H1 (cell line): ENCODE results near the gene NAA50. TPM values are rescaled to one million over a fixed set of nuclear protein-coding genes. Genes with fewer than 3 reads are reported as not detected.

Experiments
- CTCF ChIA-PET: fragments of 300-600 bp; sonication (Branson Sonifier 250); formaldehyde crosslinking; loops from one replicate; lab custom pipeline; 2021; ENCODE audit not compliant: partially characterized antibody; lab: Charles Lee
- POLR2A ChIA-PET: fragments of 300-600 bp; sonication (Branson Sonifier 250); formaldehyde crosslinking; loops from one replicate; lab custom pipeline; 2021; ENCODE audit warnings: inconsistent platforms; ENCODE audit not compliant: partially characterized antibody; lab: Charles Lee
- DNase-seq, 2 experiments: peaks; one replicate each; pipeline versions ENCODE4 v3.0.0 to v3.0.0-alpha.2; 2010 to 2022; ENCODE audit warnings: low spot score in 2 of 2, low read depth in 1 of 2, mixed read lengths in 1 of 2
- FAIRE-seq: peaks from 2 replicates; lab custom pipeline; 2011; peaks lifted over from hg19 to GRCh38; lab: Jason Lieb, UNC
- H2AFZ ChIP-seq: 2 replicates; pipeline ENCODE4 v1.8.1; 2012; ENCODE audit warnings: low read length, inconsistent platforms
- H2AK5ac ChIP-seq: 2 replicates; pipeline ENCODE4 v1.6.1; 2013; ENCODE audit warnings: low read depth, low read length
- H2BK120ac ChIP-seq: replicated peaks from 2 replicates; pipeline ENCODE3; 2013; ENCODE audit warnings: low read depth, low read length, inconsistent platforms
- H2BK12ac ChIP-seq: 2 replicates; pipeline ENCODE4 v1.6.1; 2013; ENCODE audit warnings: low read depth, low read length
- H2BK15ac ChIP-seq: 2 replicates; pipeline ENCODE4 v1.6.1; 2013; ENCODE audit warnings: low read length
- H2BK20ac ChIP-seq: 2 replicates; pipeline ENCODE4 v1.6.1; 2013; ENCODE audit warnings: low read length
- H2BK5ac ChIP-seq: 2 replicates; pipeline ENCODE4 v1.6.1; 2013; ENCODE audit warnings: low read depth, low read length
- H3K14ac ChIP-seq: 2 replicates; pipeline ENCODE4 v1.6.1; 2013; ENCODE audit warnings: inconsistent platforms; ENCODE audit not compliant: insufficient read length
- H3K18ac ChIP-seq: 2 replicates; pipeline ENCODE4 v1.6.1; 2013; ENCODE audit warnings: low read length; ENCODE audit errors: extremely low read depth
- H3K23ac ChIP-seq: 2 replicates; pipeline ENCODE4 v1.6.1; 2013; ENCODE audit warnings: inconsistent platforms; ENCODE audit not compliant: insufficient read length
- H3K23me2 ChIP-seq: 2 replicates; pipeline ENCODE4 v1.6.1; 2013; ENCODE audit warnings: low read depth, low read length
- H3K27ac ChIP-seq: 2 replicates; pipeline ENCODE4 v1.6.1; 2011; ENCODE audit warnings: low read depth, low read length, inconsistent platforms
- H3K27me3 ChIP-seq, 4 experiments: replicated peaks in 1 of 4; 1 replicate in 1 of 4; 2 replicates in 3 of 4; pipeline versions ENCODE4 v1.6.1 to v1.8.1; 2011 to 2013; ENCODE audit warnings: low read length in 3 of 4, mild to moderate bottlenecking in 3 of 4, inconsistent platforms in 2 of 4, mixed read lengths in 2 of 4, moderate library complexity in 1 of 4; ENCODE audit not compliant: control insufficient read depth in 3 of 4, insufficient read depth in 3 of 4; ENCODE audit errors: extremely low read depth in 1 of 4
- H3K36me3 ChIP-seq, 4 experiments: 2 replicates each; pipeline versions ENCODE4 v1.6.1 to v1.8.1; 2011 to 2013; ENCODE audit warnings: mild to moderate bottlenecking in 4 of 4, low read length in 3 of 4, moderate library complexity in 2 of 4, control low read depth in 1 of 4, inconsistent platforms in 1 of 4; ENCODE audit not compliant: insufficient read depth in 4 of 4, control insufficient read depth in 2 of 4
- H3K4ac ChIP-seq: replicated peaks from 2 replicates; pipeline ENCODE3; 2013; ENCODE audit warnings: low read length, low read depth, mixed read lengths, inconsistent platforms; ENCODE audit not compliant: insufficient read length
- H3K4me1 ChIP-seq, 4 experiments: replicated peaks in 1 of 4; 1 replicate in 1 of 4; 2 replicates in 3 of 4; pipeline versions ENCODE4 v1.6.1 to v1.8.1; 2011 to 2013; ENCODE audit warnings: low read length in 3 of 4, inconsistent platforms in 2 of 4, mixed read lengths in 1 of 4; ENCODE audit not compliant: insufficient read depth in 4 of 4, control insufficient read depth in 3 of 4
- H3K4me2 ChIP-seq, 2 experiments: 2 replicates each; pipeline versions ENCODE4 v1.6.1 to v1.8.1; 2011 to 2013; ENCODE audit warnings: low read depth in 2 of 2, low read length in 2 of 2, control low read depth in 1 of 2, inconsistent platforms in 1 of 2, mild to moderate bottlenecking in 1 of 2; ENCODE audit not compliant: insufficient read depth in 1 of 2
- H3K4me3 ChIP-seq, 4 experiments: fragments of 200-600, 300-600 bp in 1 of 4; sonication (generic), shearing (Covaris generic), sonication (Bioruptor Twin) in 1 of 4; 2 replicates each; pipeline versions ENCODE4 v1.5.1 to v1.8.1; 2011 to 2016; ENCODE audit warnings: low read length in 4 of 4, low read depth in 3 of 4, control low read depth in 2 of 4, inconsistent platforms in 2 of 4, mild to moderate bottlenecking in 2 of 4, mixed read lengths in 1 of 4, moderate library complexity in 1 of 4; ENCODE audit not compliant: insufficient read depth in 2 of 4; ENCODE audit errors: extremely low read depth in 1 of 4
- H3K56ac ChIP-seq: replicated peaks from 2 replicates; pipeline ENCODE3; 2013; ENCODE audit warnings: low read depth, mild to moderate bottlenecking, mixed read lengths, low read length, inconsistent platforms; ENCODE audit not compliant: insufficient read length
- H3K79me1 ChIP-seq: 2 replicates; pipeline ENCODE4 v1.6.1; 2013; ENCODE audit warnings: low read depth, low read length, control low read depth
- H3K79me2 ChIP-seq, 2 experiments: 2 replicates each; pipeline versions ENCODE4 v1.6.1 to v1.8.1; 2012 to 2013; ENCODE audit warnings: low read length in 2 of 2, mild to moderate bottlenecking in 2 of 2, inconsistent platforms in 1 of 2; ENCODE audit not compliant: insufficient read depth in 2 of 2, control insufficient read depth in 1 of 2
- H3K9ac ChIP-seq, 4 experiments: replicated peaks in 1 of 4; 1 replicate in 1 of 4; 2 replicates in 3 of 4; pipeline versions ENCODE4 v1.6.1 to v1.8.1; 2011 to 2013; ENCODE audit warnings: low read depth in 3 of 4, low read length in 3 of 4, control low read depth in 2 of 4, mild to moderate bottlenecking in 2 of 4, moderate library complexity in 2 of 4, inconsistent platforms in 1 of 4; ENCODE audit errors: extremely low read depth in 1 of 4
- H3K9me3 ChIP-seq, 2 experiments: 2 replicates each; pipeline versions ENCODE4 v1.6.1 to v1.8.1; 2012 to 2013; ENCODE audit warnings: mild to moderate bottlenecking in 2 of 2, moderate library complexity in 2 of 2, control low read depth in 1 of 2, inconsistent platforms in 1 of 2, low read depth in 1 of 2, low read length in 1 of 2, mixed read lengths in 1 of 2; ENCODE audit not compliant: insufficient read depth in 2 of 2
- H4K20me1 ChIP-seq, 2 experiments: replicated peaks in 1 of 2; 2 replicates each; pipeline versions ENCODE3 to v1.8.1; 2011 to 2013; ENCODE audit warnings: inconsistent platforms in 2 of 2, low read length in 2 of 2, mild to moderate bottlenecking in 1 of 2; ENCODE audit not compliant: insufficient read depth in 2 of 2, control insufficient read depth in 1 of 2
- H4K5ac ChIP-seq: 2 replicates; pipeline ENCODE4 v1.6.1; 2013; ENCODE audit warnings: low read length, low read depth, mixed read lengths, inconsistent platforms; ENCODE audit not compliant: insufficient read length
- H4K8ac ChIP-seq: 2 replicates; pipeline ENCODE4 v1.8.0; 2013; ENCODE audit warnings: mild to moderate bottlenecking, moderate library complexity, low read length, inconsistent platforms; ENCODE audit not compliant: insufficient read depth; ENCODE audit errors: extremely low read depth
- H4K91ac ChIP-seq: replicated peaks from 2 replicates; pipeline ENCODE3; 2013; ENCODE audit warnings: low read length, mixed read lengths, inconsistent platforms; ENCODE audit not compliant: insufficient read length
- ASH2L ChIP-seq: fragments of 200-600, 300-600 bp; sonication (generic); IDR thresholded peaks from one replicate; pipeline ENCODE4 v1.7.1; 2017; ENCODE audit warnings: low read length
- ATF2 ChIP-seq: IDR thresholded peaks from 2 replicates; pipeline ENCODE4 v1.6.1; 2012; ENCODE audit warnings: low read length, inconsistent platforms
- CTCF ChIP-seq, 3 experiments: IDR thresholded peaks; 1 replicate in 2 of 3; 2 replicates in 1 of 3; pipeline versions ENCODE4 v1.5.1 to v1.6.1; 2011; ENCODE audit warnings: low read length in 3 of 3, mild to moderate bottlenecking in 3 of 3, inconsistent platforms in 2 of 3, low read depth in 1 of 3, moderate library complexity in 1 of 3; ENCODE audit not compliant: insufficient read depth in 1 of 3; ENCODE audit errors: control extremely low read depth in 1 of 3
- RFX5 ChIP-seq: IDR thresholded peaks from 2 replicates; pipeline ENCODE4 v1.6.1; 2011; ENCODE audit warnings: low read depth, low read length, improper control_type of control experiment, borderline replicate concordance
- SAP30 ChIP-seq: fragments of 300-600 bp; sonication (generic); IDR thresholded peaks from 2 replicates; pipeline ENCODE4 v1.7.1; 2012; ENCODE audit warnings: low read length, moderate library complexity, mild to moderate bottlenecking, inconsistent platforms; ENCODE audit not compliant: insufficient read depth, insufficient replicate concordance
- SIX5 ChIP-seq: IDR thresholded peaks from 2 replicates; pipeline ENCODE4 v1.6.1; 2011; ENCODE audit warnings: mild to moderate bottlenecking, low read depth, low read length
- SP4 ChIP-seq: IDR thresholded peaks from 2 replicates; pipeline ENCODE4 v1.6.1; 2012; ENCODE audit warnings: low read length, inconsistent platforms
- TCF12 ChIP-seq: IDR thresholded peaks from 2 replicates; pipeline ENCODE4 v1.6.1; 2011; ENCODE audit warnings: low read depth, mild to moderate bottlenecking, low read length
- ZNF274 ChIP-seq: IDR thresholded peaks from 2 replicates; pipeline ENCODE4 v1.7.0; 2012; ENCODE audit warnings: low read length, borderline replicate concordance; ENCODE audit errors: extremely low read depth
- WGBS, 2 experiments: shearing (Covaris generic) in 1 of 2; methylation state at CpG; one replicate each; pipeline versions ENCODE4 v1.1.6 to v1.1.7; 2013 to 2015; ENCODE audit warnings: low lambda C conversion rate in 2 of 2, mixed read lengths in 2 of 2, inconsistent platforms in 1 of 2, low coverage in 1 of 2, missing lambda C conversion rate in 1 of 2; ENCODE audit not compliant: insufficient replicate concordance in 2 of 2, insufficient coverage in 1 of 2, insufficient read length in 1 of 2; ENCODE audit errors: extremely low coverage in 1 of 2, missing lambda C conversion rate in 1 of 2; 5-methylcytosine and 5-hydroxymethylcytosine counted together
- polyA plus RNA-seq, 7 experiments: library from polyadenylated mRNA; depleted of rRNA in 3 of 7; stranded (reverse) in 5 of 7; unstranded in 2 of 7; fragments of >200 nt in 5 of 7; fragments of 200-250 nt in 2 of 7; gene quantifications; 1 replicate in 5 of 7; 2 replicates in 1 of 7; 4 replicates in 1 of 7; pipeline versions ENCODE4 v1.2.1 to v1.2.3, GENCODE V29; 2011 to 2013; ENCODE audit warnings: missing spikeins in 2 of 7, mixed read lengths in 2 of 7
- total RNA-seq: library from RNA; stranded (reverse); fragmentation: NEBNext Ultra II Directional; extraction: Animal tissue kit (Norgen Biotek cat#: 25700); gene quantifications from 2 replicates; pipeline ENCODE4 v1.2.1, GENCODE V29; 2021

The NAA50 gene
- total and polyA plus RNA-seq, 2 of the 8 experiments (the other 6 are each of a cell fraction or from before 2014, with no cell fraction given): 46.6 to 231 TPM

DNA sequence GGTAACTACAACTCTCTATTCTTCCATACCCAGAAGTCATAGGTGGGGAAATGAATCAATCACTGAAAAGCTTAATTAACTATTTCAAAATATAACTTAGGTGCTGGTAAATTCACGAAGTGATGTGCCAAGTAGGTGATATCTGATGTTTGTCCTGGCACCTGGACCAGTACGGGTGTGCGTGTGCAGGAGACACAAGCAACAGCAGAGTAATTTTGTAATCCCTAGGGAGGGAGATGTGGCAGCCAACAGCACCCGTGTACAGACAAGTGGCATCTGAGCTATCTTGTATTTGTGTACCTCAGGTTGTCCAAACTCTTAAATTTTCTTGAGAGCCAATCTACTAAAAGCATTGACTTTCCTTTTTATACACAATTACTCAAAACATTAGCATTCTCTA lies 72.5 kb downstream of the NAA50 start:
- Histone ChIP-seq H4K91ac (no peak overlapping the region), H3K4me1 (peaks cover 0 to 4% (median 4%) of the 10 kb centered on the region in 4 experiments; a peak in 2 of 7 replicates), H4K8ac (no peak overlapping the region), H3K9ac (no peak overlapping the region), H2AK5ac (no peak overlapping the region), H3K4me3 (no peak overlapping the region), H2BK15ac (no peak overlapping the region), H2BK20ac (no peak overlapping the region), H2BK12ac (no peak overlapping the region), H3K9me3 (no peaks in the 10 kb centered on the region), H3K27me3 (no peaks in the 10 kb centered on the region), H3K14ac (no peak overlapping the region), H3K79me1 (no peaks in the 10 kb centered on the region), H4K20me1 (no peaks in the 10 kb centered on the region), H4K5ac (no peak overlapping the region), H3K4ac (no peak overlapping the region), H3K4me2 (no peak overlapping the region), H3K18ac (no peak overlapping the region), H3K27ac (no peak overlapping the region), H2BK5ac (no peak overlapping the region), H2BK120ac (no peak overlapping the region), H2AFZ (no peak overlapping the region), H3K23ac (no peak overlapping the region), H3K79me2 (peaks cover 0 to 2% of the 10 kb centered on the region in 2 experiments; a peak in 1 of 4 replicates), H3K56ac (no peak overlapping the region), H3K23me2 (no peaks in the 10 kb centered on the region), H3K36me3 (peaks cover 0 to 5% (median 1%) of the 10 kb centered on the region in 4 experiments; a peak in 3 of 8 replicates)
- WGBS, 2 experiments: 88% methylated on average over 4 of the region's 4 CpGs; no CpG with 5 or more reads in 1 of the 2 experiments
- DNase-seq: no peak
- ChIA-PET POLR2A (interaction anchor here (1.1 kb wide), 1 partner anchor 9 kb away, joined by 3 read pairs; no protein-coding TSS in a partner anchor), CTCF (interaction anchor here (0.6 to 1.6 kb wide), 2 partner anchors 13 to 25 kb away, joined by 4 to 5 read pairs; no protein-coding TSS in a partner anchor)
- no peak for FAIRE-seq
- TF ChIP-seq RFX5 (no peak), SAP30 (no peak), CTCF (IDR thresholded peaks at IDR 0.05; ENCODE audit: control extremely low read depth in 1 of 3, insufficient read depth in 1 of 3, low read depth in 1 of 3, low read length in 3 of 3) (no peak), TCF12 (no peak), SP4 (no peak), ZNF274 (no peak), ATF2 (no peak), SIX5 (no peak), ASH2L (no peak)
